Keratinocyte (primary cell): Measurements from ENCODE around the gene C10orf67. TPM values are rescaled to one million over a fixed set of nuclear protein-coding genes. Genes with fewer than 3 reads are reported as not detected.

Experiments used
- DNase-seq: peaks from one replicate; pipeline ENCODE4 v3.0.0-alpha.2; 2011; ENCODE audit warnings: low read depth, missing footprints, low spot score
- FAIRE-seq: peaks from 2 replicates; lab custom pipeline; 2011; peaks lifted over from hg19 to GRCh38; lab: Jason Lieb, UNC
- H2AFZ ChIP-seq: 2 replicates; pipeline ENCODE4 v1.6.0; 2012; ENCODE audit warnings: low read length, control low read depth, inconsistent platforms; ENCODE audit not compliant: control insufficient read depth
- H3K27ac ChIP-seq: 2 replicates; pipeline ENCODE4 v1.5.1; 2011; ENCODE audit warnings: low read length; ENCODE audit not compliant: control insufficient read depth, insufficient read depth
- H3K27me3 ChIP-seq: 3 replicates; pipeline ENCODE4 v1.6.0; 2011; ENCODE audit warnings: low read length; ENCODE audit not compliant: control insufficient read depth, insufficient read depth; ENCODE audit errors: extremely low read depth
- H3K36me3 ChIP-seq, 2 experiments: 2 replicates in 1 of 2; 3 replicates in 1 of 2; pipeline ENCODE4 v1.5.1; 2011; ENCODE audit warnings: low read length in 2 of 2, mild to moderate bottlenecking in 1 of 2; ENCODE audit not compliant: control insufficient read depth in 2 of 2, insufficient read depth in 2 of 2; ENCODE audit errors: extremely low read depth in 1 of 2
- H3K4me1 ChIP-seq: 3 replicates; pipeline ENCODE4 v1.5.1; 2011; ENCODE audit warnings: low read length; ENCODE audit not compliant: control insufficient read depth, insufficient read depth; ENCODE audit errors: extremely low read depth
- H3K4me2 ChIP-seq: 3 replicates; pipeline ENCODE4 v1.6.0; 2011; ENCODE audit warnings: low read depth, low read length; ENCODE audit not compliant: control insufficient read depth, insufficient read depth; ENCODE audit errors: extremely low read depth
- H3K4me3 ChIP-seq, 3 experiments: fragments of 200-600 bp in 1 of 3; sonication (generic) in 1 of 3; 2 replicates in 2 of 3; 3 replicates in 1 of 3; pipeline ENCODE4 v1.5.1; 2011 to 2016; ENCODE audit warnings: low read length in 3 of 3, mild to moderate bottlenecking in 3 of 3, control low read depth in 2 of 3, inconsistent platforms in 1 of 3, low read depth in 1 of 3, mixed read lengths in 1 of 3, mixed run types in 1 of 3, moderate library complexity in 1 of 3; ENCODE audit not compliant: control insufficient read depth in 2 of 3, insufficient read depth in 2 of 3; ENCODE audit errors: extremely low read depth in 1 of 3
- H3K79me2 ChIP-seq: 2 replicates; pipeline ENCODE4 v1.6.0; 2012; ENCODE audit warnings: low read length; ENCODE audit not compliant: control insufficient read depth, insufficient read depth
- H3K9ac ChIP-seq: 3 replicates; pipeline ENCODE4 v1.6.0; 2011; ENCODE audit warnings: low read length; ENCODE audit not compliant: control insufficient read depth, insufficient read depth; ENCODE audit errors: extremely low read depth
- H3K9me1 ChIP-seq: 3 replicates; pipeline ENCODE4 v1.6.0; 2011; ENCODE audit warnings: low read length; ENCODE audit not compliant: control insufficient read depth, insufficient read depth; ENCODE audit errors: extremely low read depth
- H3K9me3 ChIP-seq: 2 replicates; pipeline ENCODE4 v1.5.1; 2012; ENCODE audit warnings: low read depth, low read length; ENCODE audit not compliant: control insufficient read depth
- H4K20me1 ChIP-seq: 3 replicates; pipeline ENCODE4 v1.6.0; 2011; ENCODE audit warnings: low read length; ENCODE audit not compliant: control insufficient read depth, insufficient read depth; ENCODE audit errors: extremely low read depth
- EZH2 ChIP-seq: IDR thresholded peaks from one replicate; pipeline ENCODE4 v1.6.1; 2012; ENCODE audit warnings: inconsistent platforms, mild to moderate bottlenecking, low read length, moderate library complexity
- dilution Hi-C: fragments of 300-500 bp; cut with MboI; formaldehyde crosslinking; loops from one replicate; pipeline ENCODE4 v1.7.0; 2020; ENCODE audit warnings: low sequenced_read_pairs; ENCODE audit not compliant: extremely low pct_ligation_motif_present
- polyA plus RNA-seq, 5 experiments: library from polyadenylated mRNA; depleted of rRNA in 3 of 5; stranded (reverse) in 3 of 5; stranded (forward) in 1 of 5; unstranded in 1 of 5; fragments of >200 nt; gene quantifications; 1 replicate in 1 of 5; 2 replicates in 3 of 5; 3 replicates in 1 of 5; pipeline versions ENCODE4 v1.2.1 to v1.2.3, GENCODE V29; 2011 to 2012; ENCODE audit warnings: missing spikeins in 2 of 5, low read depth in 1 of 5, low replicate concordance in 1 of 5
- TF ChIP-seq, protein P1 (sequence below), 3 experiments: IDR thresholded peaks in 1 of 3; conservative IDR thresholded peaks in 1 of 3; optimal IDR thresholded peaks in 1 of 3; 2 replicates in 2 of 3; 3 replicates in 1 of 3; pipeline versions ENCODE3 to v1.5.1; 2011; ENCODE audit warnings: low read length in 3 of 3, mild to moderate bottlenecking in 3 of 3, moderate library complexity in 2 of 3, control low read depth in 1 of 3, inconsistent platforms in 1 of 3; ENCODE audit not compliant: insufficient read depth in 2 of 3; ENCODE audit errors: extremely low read depth in 1 of 3

C10orf67 gene
- polyA plus RNA-seq, 1 donor (not counting 4 experiments of a cell fraction or from before 2014, with no cell fraction given): 0.26 TPM

DNA sequence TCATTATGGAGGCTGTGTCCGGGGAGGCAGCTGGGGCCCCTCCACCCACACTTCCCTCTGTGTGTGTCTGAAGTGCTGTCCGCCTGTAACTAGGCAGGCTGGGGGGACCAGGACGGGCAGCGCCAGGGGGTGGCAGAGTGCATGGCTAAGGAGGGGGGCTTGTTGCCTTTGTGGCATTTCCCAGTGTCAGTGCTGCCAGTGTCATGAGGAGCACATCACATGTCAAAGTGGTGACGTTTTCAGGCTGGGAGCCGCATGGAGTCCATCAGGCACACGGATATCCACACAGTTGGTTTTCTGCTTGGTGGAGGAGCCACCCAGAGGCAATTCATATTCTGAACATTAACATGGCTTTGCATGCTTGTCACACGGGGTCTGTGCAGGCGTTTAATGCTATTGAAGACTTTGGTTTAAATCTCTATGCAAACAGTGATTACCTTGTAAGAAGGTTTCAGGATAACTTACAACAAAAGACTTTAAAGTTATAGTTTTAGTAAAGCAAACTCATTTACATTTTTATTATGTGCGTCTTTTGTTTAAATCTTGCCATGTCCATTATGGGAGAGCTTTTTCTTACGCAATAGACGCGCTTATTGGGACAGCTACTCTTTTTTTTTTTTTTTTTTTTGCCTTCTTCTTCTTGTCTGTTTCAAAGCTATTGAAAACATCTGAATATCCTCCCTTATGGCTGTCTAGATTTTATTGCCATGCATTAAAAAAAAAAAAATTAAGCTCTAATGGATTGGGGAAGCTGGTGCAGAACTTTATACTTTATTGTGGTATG is 52.9 kb downstream of the C10orf67 start:
- Histone ChIP-seq H3K9me3 (no peaks in the 10 kb centered on the region), H3K9me1 (no peaks in the 10 kb centered on the region), H3K4me3 (no peak overlapping the region), H3K4me1 (no peaks in the 10 kb centered on the region), H2AFZ (no peak overlapping the region), H3K27ac (no peak overlapping the region), H3K79me2 (no peaks in the 10 kb centered on the region), H4K20me1 (no peaks in the 10 kb centered on the region), H3K4me2 (no peak overlapping the region), H3K27me3 (peaks cover 6% of the 10 kb centered on the region), H3K36me3 (no peaks in the 10 kb centered on the region), H3K9ac (no peak overlapping the region)
- DNase-seq: no peak
- no peak for TF ChIP-seq EZH2
- TF ChIP-seq, protein P1, sequence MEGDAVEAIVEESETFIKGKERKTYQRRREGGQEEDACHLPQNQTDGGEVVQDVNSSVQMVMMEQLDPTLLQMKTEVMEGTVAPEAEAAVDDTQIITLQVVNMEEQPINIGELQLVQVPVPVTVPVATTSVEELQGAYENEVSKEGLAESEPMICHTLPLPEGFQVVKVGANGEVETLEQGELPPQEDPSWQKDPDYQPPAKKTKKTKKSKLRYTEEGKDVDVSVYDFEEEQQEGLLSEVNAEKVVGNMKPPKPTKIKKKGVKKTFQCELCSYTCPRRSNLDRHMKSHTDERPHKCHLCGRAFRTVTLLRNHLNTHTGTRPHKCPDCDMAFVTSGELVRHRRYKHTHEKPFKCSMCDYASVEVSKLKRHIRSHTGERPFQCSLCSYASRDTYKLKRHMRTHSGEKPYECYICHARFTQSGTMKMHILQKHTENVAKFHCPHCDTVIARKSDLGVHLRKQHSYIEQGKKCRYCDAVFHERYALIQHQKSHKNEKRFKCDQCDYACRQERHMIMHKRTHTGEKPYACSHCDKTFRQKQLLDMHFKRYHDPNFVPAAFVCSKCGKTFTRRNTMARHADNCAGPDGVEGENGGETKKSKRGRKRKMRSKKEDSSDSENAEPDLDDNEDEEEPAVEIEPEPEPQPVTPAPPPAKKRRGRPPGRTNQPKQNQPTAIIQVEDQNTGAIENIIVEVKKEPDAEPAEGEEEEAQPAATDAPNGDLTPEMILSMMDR (optimal IDR thresholded peaks at IDR 0.05 in 1 of 3, IDR thresholded peaks at IDR 0.05 in 1 of 3, conservative IDR thresholded peaks at IDR 0.05 in 1 of 3; ENCODE audit: extremely low read depth in 1 of 3, insufficient read depth in 2 of 3, low read length in 3 of 3): no peak
- dilution Hi-C loops: no loop called here
- no peak for FAIRE-seq

DNA sequence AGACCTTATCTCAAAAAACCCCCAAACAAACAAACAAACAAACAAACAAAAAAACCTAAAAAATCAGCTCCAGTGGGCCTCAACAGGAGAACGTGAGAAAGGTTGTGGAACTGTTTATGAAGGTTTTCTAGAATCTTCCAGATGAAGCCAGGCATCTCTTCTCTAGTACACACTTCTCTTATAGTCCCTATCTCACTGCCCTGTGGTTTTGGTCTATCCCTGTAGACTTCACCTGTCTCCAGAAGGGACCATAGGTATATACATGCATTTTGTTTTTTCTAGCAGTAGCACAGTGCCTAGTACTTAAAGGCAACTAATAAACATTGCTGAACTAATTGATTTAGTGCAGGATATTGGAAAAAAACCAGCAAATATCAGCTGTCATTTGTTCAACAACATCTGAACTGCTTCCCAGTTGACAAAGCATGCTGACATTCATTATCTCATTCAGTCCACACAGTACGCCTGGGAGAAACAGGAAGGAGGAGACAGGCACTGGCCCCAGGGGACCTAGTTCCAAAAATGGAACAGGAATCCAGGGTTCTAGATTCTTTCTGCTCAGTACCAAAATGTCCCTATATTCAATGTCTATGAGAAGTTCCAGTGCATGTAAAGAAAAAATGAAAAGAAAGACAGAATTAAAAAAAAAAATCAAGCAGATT is 59.8 kb downstream of the C10orf67 start:
- Histone ChIP-seq H3K4me2 (no peak overlapping the region), H3K9me1 (no peaks in the 10 kb centered on the region), H3K4me1 (no peaks in the 10 kb centered on the region), H3K4me3 (no peak overlapping the region), H4K20me1 (no peaks in the 10 kb centered on the region), H3K27ac (no peak overlapping the region), H2AFZ (no peak overlapping the region), H3K9ac (no peak overlapping the region), H3K9me3 (no peaks in the 10 kb centered on the region), H3K27me3 (no peaks in the 10 kb centered on the region), H3K79me2 (no peaks in the 10 kb centered on the region), H3K36me3 (no peaks in the 10 kb centered on the region)
- FAIRE-seq (no peak), DNase-seq (no peak)
- TF ChIP-seq, protein P1 (optimal IDR thresholded peaks at IDR 0.05 in 1 of 3, IDR thresholded peaks at IDR 0.05 in 1 of 3, conservative IDR thresholded peaks at IDR 0.05 in 1 of 3; ENCODE audit: extremely low read depth in 1 of 3, insufficient read depth in 2 of 3, low read length in 3 of 3): no peak
- no peak for TF ChIP-seq EZH2
- dilution Hi-C loops: no loop called here
